GM23338 (cell line): Measurements from ENCODE around the gene PROSER2.

Experiments
- EZH2 ChIP-seq: fragments of 200-600 bp; sonication (generic); IDR thresholded peaks from one replicate; pipeline ENCODE4 v1.8.0; 2017; ENCODE audit warnings: antibody characterized with exemption, mild to moderate bottlenecking, low read depth; ENCODE audit not compliant: unreplicated experiment
- STAT1 ChIP-seq: IDR thresholded peaks from one replicate; pipeline ENCODE4 v1.6.1; 2016; ENCODE audit warnings: antibody characterized with exemption; ENCODE audit not compliant: unreplicated experiment
- TF ChIP-seq, protein P1 (sequence below), 2 experiments: fragments of 200-600 bp in 1 of 2; sonication (generic) in 1 of 2; conservative IDR thresholded peaks; 2 replicates each; pipeline versions ENCODE4 v1.5.1 to v1.6.1; 2016 to 2017; ENCODE audit warnings: antibody characterized with exemption in 2 of 2, low read depth in 2 of 2, mild to moderate bottlenecking in 2 of 2, moderate library complexity in 1 of 2

DNA sequence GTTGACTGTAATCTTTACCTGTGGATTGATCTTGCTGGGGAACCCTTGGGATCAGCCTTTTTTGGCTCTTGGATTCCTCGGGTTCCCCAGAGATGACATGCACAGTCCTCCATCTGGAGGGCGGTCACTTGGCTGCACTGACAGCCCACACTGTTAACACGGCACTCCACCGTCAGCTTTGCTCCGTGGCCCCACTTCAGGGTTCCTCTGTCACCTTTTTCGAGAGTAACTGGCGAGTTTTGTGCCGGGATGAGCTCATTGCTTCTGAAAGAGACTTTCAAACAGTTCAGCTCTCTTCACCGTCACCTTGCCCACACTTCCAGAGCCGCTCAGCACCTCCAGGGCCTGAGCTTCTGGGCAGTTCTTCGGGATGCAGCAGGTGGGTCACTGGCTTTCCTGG, 42.4 kb downstream of the PROSER2 start:
- TF ChIP-seq, protein P1, sequence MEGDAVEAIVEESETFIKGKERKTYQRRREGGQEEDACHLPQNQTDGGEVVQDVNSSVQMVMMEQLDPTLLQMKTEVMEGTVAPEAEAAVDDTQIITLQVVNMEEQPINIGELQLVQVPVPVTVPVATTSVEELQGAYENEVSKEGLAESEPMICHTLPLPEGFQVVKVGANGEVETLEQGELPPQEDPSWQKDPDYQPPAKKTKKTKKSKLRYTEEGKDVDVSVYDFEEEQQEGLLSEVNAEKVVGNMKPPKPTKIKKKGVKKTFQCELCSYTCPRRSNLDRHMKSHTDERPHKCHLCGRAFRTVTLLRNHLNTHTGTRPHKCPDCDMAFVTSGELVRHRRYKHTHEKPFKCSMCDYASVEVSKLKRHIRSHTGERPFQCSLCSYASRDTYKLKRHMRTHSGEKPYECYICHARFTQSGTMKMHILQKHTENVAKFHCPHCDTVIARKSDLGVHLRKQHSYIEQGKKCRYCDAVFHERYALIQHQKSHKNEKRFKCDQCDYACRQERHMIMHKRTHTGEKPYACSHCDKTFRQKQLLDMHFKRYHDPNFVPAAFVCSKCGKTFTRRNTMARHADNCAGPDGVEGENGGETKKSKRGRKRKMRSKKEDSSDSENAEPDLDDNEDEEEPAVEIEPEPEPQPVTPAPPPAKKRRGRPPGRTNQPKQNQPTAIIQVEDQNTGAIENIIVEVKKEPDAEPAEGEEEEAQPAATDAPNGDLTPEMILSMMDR (conservative IDR thresholded peaks at IDR 0.05; ENCODE audit: low read depth in 2 of 2), result no peak
- no peak for TF ChIP-seq EZH2
- no peak for TF ChIP-seq STAT1
